Measurements from ENCODE around the gene CDK15. TPM values are rescaled to one million over a fixed set of nuclear protein-coding genes. Genes with fewer than 3 reads are reported as not detected.

The CDK15 gene
- total RNA-seq, 1 experiment from 2014 or later, result not detected

DNA sequence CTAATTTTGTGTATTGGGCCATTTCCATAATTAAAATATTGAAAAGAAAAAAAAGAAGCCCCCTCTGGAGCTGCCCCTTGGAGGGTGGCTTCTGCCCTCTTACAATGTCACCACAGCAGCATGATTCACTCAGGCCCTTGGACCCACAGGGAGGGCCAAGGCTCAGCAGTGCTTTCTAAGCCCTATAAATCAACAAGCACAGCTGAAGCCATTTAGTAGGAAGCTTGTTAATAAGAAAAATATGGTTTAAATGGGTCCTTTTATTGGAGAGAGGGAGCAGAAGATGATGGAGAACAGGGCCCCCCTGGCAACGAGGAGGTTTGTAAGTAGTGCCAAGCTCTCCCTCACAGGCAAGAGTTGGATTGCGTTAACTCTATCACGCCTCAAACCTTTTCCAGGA is 119.7 kb downstream of the CDK15 start:
- ATAC-seq (no peak), DNase-seq (ENCODE audit: low read depth, low spot score) (no peak)
- H3K79me2 ChIP-seq (ENCODE audit: insufficient read depth, low read length), result no peaks in the 10 kb centered on the region
- H3K9ac ChIP-seq (ENCODE audit: low read length), result no peak overlapping the region
- no peak overlapping the region for H3K4me2 ChIP-seq (ENCODE audit: low read length)
- H4K20me1 ChIP-seq (ENCODE audit: insufficient read depth), result no peaks in the 10 kb centered on the region
- ChIA-PET CTCF (no interaction called here), RAD21 (ENCODE audit: low non-redundant PET in 1 of 2, low total read pairs in 2 of 2, uncharacterized antibody in 2 of 2, unreplicated experiment in 2 of 2) (no interaction called here), POLR2A (no interaction called here)
- no peaks in the 10 kb centered on the region for H3K36me3 ChIP-seq (ENCODE audit: control insufficient read depth in 1 of 2, insufficient read depth in 2 of 2, low read length in 2 of 2)
- TF ChIP-seq TCF7L2 (IDR thresholded peaks at IDR 0.05; ENCODE audit: borderline replicate concordance, extremely low read depth, insufficient read depth, insufficient read length) (no peak), SRF (IDR thresholded peaks at IDR 0.05; ENCODE audit: low read depth) (no peak), POLR2AphosphoS5 (IDR thresholded peaks at IDR 0.05; ENCODE audit: low read depth, low read length) (no peak), CEBPB (IDR thresholded peaks at IDR 0.05; ENCODE audit: low read depth) (no peak), EZH2phosphoT487 (IDR thresholded peaks at IDR 0.05; ENCODE audit: borderline replicate concordance) (no peak), CBX3 (IDR thresholded peaks at IDR 0.05; ENCODE audit: low read depth) (no peak), SP1 (IDR thresholded peaks at IDR 0.05; ENCODE audit: low read depth) (no peak), ZFX (IDR thresholded peaks at IDR 0.05) (no peak)
- TF ChIP-seq, protein P1, sequence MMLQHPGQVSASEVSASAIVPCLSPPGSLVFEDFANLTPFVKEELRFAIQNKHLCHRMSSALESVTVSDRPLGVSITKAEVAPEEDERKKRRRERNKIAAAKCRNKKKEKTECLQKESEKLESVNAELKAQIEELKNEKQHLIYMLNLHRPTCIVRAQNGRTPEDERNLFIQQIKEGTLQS (IDR thresholded peaks at IDR 0.05), result no peak
- intact Hi-C loops (cut with micrococcal nuclease), result no loop called here
- BruUV-seq (replicated peaks), result no TSS peak
- H3K4me1 ChIP-seq (ENCODE audit: control insufficient read depth in 1 of 2, insufficient read depth in 2 of 2, low read length in 2 of 2), result no peaks in the 10 kb centered on the region
- H3K27ac ChIP-seq (ENCODE audit: low read depth, low read length), result no peak overlapping the region
- no peaks in the 10 kb centered on the region for H3K9me3 ChIP-seq (ENCODE audit: control insufficient read depth in 1 of 2, insufficient read depth in 1 of 2, low read depth in 1 of 2, low read length in 2 of 2)
- no peaks in the 10 kb centered on the region for H3K9me2 ChIP-seq (ENCODE audit: insufficient read depth)
- no peaks in the 10 kb centered on the region for H3K27me3 ChIP-seq (ENCODE audit: insufficient read depth, low read length)
- H2AFZ ChIP-seq (ENCODE audit: low read depth, low read length, poor library complexity, severe bottlenecking), result no peak overlapping the region
- H3K4me3 ChIP-seq (replicated peaks in 1 of 2; ENCODE audit: low read depth in 1 of 2, low read length in 2 of 2), result no peak overlapping the region

DNA sequence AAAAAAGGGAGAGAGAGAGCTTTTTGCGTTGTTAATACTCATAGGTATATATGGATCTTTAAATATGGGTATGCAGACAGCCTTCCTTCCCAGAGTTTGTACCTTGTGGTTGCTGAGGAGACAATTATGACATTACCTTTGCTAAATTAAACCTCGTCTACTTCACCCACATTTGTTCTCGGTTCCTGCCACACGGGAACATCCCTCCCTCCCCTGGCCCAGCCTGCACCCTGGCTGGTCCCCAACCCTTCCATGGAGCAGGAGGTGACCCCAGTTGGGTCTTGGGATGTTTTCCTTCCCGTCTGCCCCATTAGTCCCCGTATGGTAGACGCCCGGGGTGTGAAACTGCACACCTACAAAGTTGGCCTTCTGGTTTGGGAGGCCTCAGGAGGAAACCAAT is 122.0 kb downstream of the CDK15 start:
- Histone ChIP-seq H3K4me3 (replicated peaks in 1 of 2; ENCODE audit: low read depth in 1 of 2, low read length in 2 of 2) (no peak overlapping the region), H4K20me1 (ENCODE audit: insufficient read depth) (no peaks in the 10 kb centered on the region), H3K9ac (ENCODE audit: low read length) (no peak overlapping the region), H3K4me1 (ENCODE audit: control insufficient read depth in 1 of 2, insufficient read depth in 2 of 2, low read length in 2 of 2) (no peaks in the 10 kb centered on the region), H3K27me3 (ENCODE audit: insufficient read depth, low read length) (peaks cover 3% of the 10 kb centered on the region; the same call in 1 of the 2 replicates), H2AFZ (ENCODE audit: low read depth, low read length, poor library complexity, severe bottlenecking) (no peak overlapping the region), H3K27ac (ENCODE audit: low read depth, low read length) (no peak overlapping the region), H3K36me3 (ENCODE audit: control insufficient read depth in 1 of 2, insufficient read depth in 2 of 2, low read length in 2 of 2) (no peaks in the 10 kb centered on the region), H3K9me2 (ENCODE audit: insufficient read depth) (no peaks in the 10 kb centered on the region), H3K4me2 (ENCODE audit: low read length) (no peak overlapping the region), H3K9me3 (ENCODE audit: control insufficient read depth in 1 of 2, insufficient read depth in 1 of 2, low read depth in 1 of 2, low read length in 2 of 2) (no peaks in the 10 kb centered on the region), H3K79me2 (ENCODE audit: insufficient read depth, low read length) (no peaks in the 10 kb centered on the region)
- RAD21 ChIA-PET (ENCODE audit: low non-redundant PET in 1 of 2, low total read pairs in 2 of 2, uncharacterized antibody in 2 of 2, unreplicated experiment in 2 of 2), result no interaction called here
- CTCF ChIA-PET, result no interaction called here
- intact Hi-C loops (cut with micrococcal nuclease), result no loop called here
- ATAC-seq, result no peak
- TF ChIP-seq EZH2phosphoT487 (IDR thresholded peaks at IDR 0.05; ENCODE audit: borderline replicate concordance), result no peak
- no peak for TF ChIP-seq CBX3 (IDR thresholded peaks at IDR 0.05; ENCODE audit: low read depth)
- TF ChIP-seq SIN3A (IDR thresholded peaks at IDR 0.05; ENCODE audit: low read depth), result no peak
- no peak for TF ChIP-seq SRF (IDR thresholded peaks at IDR 0.05; ENCODE audit: low read depth)
- no peak for TF ChIP-seq EZH2 (IDR thresholded peaks at IDR 0.05)
- no TSS peak for BruUV-seq (replicated peaks)
- no peak for DNase-seq (ENCODE audit: low read depth, low spot score)
- POLR2A ChIA-PET, result no interaction called here

All from HCT116 (cell line).